Measurements from ENCODE around the gene CDKN2D.
A peak's percentile ranks its signal among the peaks of the same experiment; 100 is the strongest.

CDKN2D gene

GRCh38 chr19:10519421-10519820, 49.4 kb downstream of the CDKN2D start:
- DNase-seq, result no peak

DNA sequence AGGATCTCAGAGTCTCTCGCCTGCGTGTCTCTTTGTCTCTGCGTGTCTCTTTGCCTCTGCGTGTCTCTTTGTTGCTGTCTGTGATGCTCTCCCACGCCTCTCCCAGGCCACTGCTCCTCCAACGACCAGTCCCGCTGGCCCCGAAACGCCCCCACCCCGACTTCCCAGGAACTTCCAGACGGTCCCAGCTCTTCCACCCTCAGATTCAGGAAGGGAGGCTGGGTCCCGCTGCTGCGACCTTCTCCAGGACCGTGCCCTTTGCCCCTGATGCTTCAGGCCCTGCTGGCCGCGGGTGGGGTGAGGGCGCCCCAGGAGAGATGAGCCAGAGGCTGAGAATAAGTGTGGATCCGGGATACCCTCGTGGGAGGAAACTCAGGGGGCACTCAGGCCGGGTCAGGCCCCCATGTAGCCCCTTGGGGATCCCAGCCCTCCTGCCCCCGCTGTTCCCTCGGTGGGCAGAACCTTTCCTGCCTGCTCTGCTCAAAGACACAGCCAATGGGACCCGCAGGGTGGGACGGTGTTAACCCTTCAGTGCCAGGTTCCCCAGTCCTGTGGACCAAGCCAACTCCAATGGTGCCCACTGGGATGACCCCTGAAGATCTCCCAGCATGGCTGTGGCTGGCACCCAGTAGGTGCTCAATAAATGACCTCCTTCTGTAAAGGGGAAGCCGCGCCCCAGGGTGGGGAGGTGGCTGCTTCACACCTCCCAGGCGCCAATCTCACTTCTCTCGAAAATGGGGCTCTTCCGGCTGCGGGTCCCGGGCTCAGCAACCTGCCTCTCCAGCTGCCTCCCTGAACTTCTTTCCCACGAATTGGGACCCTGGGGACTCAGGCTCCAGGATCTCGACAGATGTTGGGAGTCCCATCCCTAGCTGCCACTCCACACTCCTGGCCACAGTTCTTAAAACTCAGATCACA, 50.1 kb downstream of the CDKN2D start:
- no peak for DNase-seq

DNA sequence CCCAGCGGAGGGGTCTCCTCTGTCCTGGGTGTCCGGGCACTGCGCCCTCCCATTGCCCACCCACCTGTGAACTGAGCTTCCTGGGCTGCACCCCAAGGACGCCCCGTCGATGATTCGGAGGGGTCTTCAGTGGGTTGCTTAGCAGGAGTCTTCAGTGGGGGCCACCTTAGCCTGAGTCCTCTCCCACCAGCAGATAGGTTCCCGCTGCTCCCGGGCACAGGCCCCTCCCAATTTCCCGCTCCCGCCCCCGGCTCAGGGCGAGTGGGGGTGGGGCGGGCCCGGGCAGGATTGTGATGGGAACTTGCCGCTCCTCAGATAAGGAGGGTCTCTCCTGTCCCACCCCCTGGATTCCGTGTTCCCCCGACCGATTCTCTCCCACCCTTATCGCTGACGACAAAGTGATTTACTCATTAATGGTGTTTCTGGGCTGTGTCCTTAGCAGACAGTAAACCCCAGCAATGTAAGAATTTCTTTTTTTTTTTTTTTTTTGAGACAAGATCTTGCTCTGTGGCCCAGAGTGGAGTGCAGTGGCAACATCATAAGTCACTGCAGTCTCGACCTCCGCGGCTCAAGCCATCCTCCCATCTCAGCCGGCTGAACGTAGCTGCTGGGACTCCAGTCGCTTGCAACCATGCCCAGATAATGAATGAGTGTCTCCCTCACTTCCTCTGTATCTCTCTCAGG, 50.9 kb downstream of the CDKN2D start:
- DNase-seq, result peak; percentile 26

DNA sequence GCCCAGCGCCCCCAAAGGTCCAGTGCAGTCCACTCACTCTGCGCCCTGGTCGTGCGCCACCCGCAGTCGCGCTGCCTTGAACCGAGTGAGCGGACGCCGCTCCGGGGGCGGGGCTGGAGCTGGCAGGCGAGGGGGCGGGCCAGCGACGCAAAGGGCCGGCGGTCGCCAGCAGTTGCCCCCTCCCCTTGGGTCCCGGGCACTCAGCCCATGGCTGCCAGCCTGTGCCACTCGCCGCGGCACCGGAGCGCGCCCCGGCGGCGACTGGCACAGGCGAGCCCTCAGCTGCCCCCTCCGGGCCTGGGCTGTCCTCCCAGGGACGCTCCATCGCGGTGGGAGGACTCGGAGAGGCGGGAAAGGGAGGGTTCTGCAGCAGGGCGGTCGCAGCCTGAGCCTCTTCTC, 51.4 kb downstream of the CDKN2D start, which contains the start of gene S1PR5:
Gene S1PR5, minus strand, starts transcription at position 87 of the 399 bp plus-strand sequence. CDS start 2,436 bp downstream, outside the sequence.
- peak; percentile 47 for DNase-seq

GRCh38 chr19:10516671-10517286, 52.0 kb downstream of the CDKN2D start:
- peak; percentile 5 for DNase-seq

Measured in NCI-H226 (cell line).